NCI-H446 treated with DMSO at 0.1 percent for 48 hours (cell line): ENCODE measurements around the gene AURKAIP1.
"Not testable (repeated sequence)": the region's sequence is repeated elsewhere in the genome, so short reads cannot be mapped to it uniquely, and the experiment has no call there.

Experiments
- DNase-seq: peaks from one replicate; lab custom pipeline; 2025; lab: John Stamatoyannopoulos, UW

Gene AURKAIP1

GRCh38 chr1:1374929-1375662 lies at the start of gene AURKAIP1:
AURKAIP1 (minus strand) TSS chr1:1375207; CDS start chr1:1374756, 451 bp downstream.
- DNase-seq: peak; percentile 99

GRCh38 chr1:1424707-1425106 lies 49.7 kb upstream of the AURKAIP1 start:
- no peak for DNase-seq

GRCh38 chr1:1423245-1423597 lies 48.2 kb upstream of the AURKAIP1 start:
- no peak for DNase-seq

DNA sequence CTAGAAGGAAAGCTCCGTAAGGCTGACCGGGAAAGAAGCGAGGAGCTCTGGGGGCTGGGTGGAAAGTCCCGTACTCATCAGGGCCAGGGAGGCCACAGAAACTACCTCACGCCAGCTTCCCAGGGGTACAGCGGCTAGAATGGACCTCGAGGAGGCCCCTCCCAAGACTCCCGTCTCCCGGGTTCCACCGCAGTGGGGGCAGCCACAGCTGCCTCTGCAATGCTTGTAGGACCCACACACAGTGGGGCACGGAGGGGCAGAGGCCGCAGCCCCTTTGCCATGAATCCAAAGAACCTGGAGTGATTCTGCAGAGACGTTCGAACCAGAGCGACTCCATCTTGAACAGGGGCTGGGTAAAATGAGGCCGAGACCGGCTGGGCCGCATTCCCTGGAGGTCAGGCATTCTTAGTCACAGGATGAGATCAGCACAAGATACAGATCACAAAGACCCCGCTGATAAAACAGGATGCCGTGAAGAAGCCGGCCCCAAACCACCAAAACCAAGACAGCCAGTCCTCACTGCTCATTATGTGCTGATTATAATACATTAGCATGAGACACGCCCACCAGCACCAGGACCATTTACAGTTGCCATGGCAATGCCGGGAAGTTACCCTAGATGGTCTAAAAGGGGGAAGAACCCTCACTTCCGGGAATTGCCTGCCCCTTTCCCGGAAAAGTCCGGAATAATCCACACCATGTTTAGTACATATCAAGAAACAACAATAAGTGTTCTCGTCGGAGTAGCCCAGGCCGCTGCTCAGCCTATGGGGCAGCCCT lies 47.6 kb upstream of the AURKAIP1 start:
- no peak for DNase-seq

DNA sequence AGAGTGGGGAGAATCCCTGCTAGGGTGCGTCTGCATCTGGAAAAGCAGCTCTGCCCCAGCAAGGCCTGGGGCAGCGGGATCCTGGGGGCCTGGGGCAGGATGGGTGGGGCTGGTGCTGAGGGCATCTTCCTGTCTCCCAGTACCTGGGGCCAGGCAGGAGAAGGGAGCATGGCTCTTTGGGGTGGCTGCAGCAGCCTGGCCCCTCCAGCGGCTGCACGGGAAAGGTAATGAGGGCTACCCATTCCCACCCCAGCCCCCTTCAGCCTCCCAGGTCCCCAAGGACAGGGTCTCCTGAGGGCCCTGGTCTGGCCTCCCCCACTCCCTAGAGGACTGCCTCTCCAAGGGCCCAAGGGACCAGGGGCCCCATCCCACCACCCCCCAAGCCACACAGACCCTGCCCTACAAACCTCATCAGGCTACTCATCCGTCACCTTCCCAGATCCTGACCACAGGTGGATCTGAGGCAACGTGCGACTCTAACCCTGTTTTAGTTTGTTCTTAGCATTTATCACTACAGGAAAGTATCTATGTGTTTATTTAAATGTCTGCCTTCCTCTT lies 47.0 kb upstream of the AURKAIP1 start:
- DNase-seq: no peak

- DNase-seq: no peak
Observed at GRCh38 chr1:1421147-1421906, 46.3 kb upstream of the AURKAIP1 start, which contains the start of gene ANKRD65. ANKRD65 (minus strand) TSS chr1:1421276; CDS start chr1:1421005, 271 bp downstream.

DNA sequence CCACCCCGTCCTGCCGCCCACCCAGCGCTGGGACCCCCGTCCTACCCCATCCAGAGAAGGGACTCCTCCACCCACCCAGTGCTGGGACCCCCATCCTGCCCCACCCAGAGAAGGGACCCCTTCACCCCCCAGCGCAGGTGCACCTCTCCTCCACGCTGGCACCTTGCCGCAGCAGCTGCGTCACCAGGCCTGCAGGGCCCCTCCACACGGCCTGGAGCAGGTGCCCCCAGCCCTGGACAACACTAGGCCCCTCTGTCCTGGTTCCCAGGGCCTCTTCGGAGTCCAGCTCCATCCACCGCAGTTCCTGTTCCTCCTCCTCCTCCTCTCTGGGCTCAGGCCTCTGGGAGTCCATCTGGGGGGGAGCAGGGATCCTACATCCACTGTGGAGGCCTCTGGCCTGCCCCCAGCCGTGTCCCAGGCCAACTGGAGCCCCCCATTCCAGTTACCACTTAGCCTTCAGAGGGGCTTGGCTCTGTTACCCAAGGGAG lies 45.7 kb upstream of the AURKAIP1 start:
- no peak for DNase-seq

GRCh38 chr1:1419813-1420653 lies 45.0 kb upstream of the AURKAIP1 start:
- no peak for DNase-seq

DNA sequence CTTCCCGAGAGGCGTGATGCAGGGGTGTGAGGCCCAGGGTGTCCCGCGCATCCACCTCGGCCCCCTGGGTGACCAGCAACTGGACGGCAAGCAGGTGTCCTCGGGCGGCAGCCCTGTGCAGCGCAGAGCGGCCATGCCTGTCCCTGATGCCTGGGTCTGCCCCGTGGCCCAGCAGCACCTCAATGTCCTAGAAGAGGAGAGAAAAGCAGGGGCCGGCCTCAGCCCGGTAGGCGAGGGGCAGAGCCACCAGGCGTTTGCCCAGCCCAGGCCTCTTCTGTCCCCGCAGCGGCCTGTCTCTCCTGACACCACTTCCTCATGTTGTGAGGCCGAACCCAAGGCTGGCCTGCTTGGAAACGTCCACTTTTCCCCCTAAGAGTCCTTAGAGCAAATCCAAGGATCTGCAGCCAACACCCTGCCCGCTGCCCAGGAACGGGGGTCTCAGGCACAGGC lies 44.4 kb upstream of the AURKAIP1 start:
- no peak for DNase-seq

DNA sequence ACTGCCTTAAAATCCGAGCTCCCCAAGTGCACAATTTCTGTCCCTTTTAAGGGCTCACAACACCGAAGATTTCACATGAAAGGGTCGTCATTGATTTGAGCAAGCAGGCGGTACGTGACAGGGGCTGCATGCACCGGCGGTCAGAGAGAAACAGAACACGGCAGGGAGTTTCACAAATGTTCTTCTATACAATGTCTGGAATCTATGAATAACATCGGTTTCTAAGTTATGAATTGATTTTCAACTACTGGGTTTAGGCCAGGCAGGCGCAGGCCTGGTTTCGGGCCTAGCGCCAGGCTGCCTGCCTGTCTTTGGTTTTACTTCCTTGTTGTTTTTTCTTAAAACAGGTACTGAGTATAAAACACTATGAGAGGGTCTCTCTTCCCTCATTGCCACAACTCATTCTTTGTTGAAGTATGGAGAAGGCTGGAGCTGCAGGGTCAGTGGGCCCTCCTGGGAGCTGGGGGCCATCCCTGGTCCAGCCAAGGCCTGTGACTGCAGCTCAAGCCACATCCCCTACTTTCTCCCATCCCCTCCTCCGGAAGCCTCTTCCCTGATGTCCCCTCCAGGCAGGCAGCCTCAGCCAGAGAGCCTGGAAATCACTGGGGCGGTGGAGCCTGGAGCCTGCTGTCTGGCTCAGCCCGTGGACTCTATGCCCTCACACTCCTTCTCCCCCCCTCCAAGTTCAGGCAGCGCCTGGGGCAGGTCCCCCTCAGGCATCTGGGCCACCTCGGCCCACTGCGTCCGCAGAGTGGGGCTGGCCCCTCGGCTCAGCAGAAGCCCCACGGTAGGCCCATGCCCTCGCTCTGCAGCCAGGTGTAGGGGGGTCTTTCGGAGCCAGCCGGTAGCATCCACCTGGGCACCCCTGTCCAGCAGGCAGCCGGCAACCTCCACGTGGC lies 43.7 kb upstream of the AURKAIP1 start:
- no peak for DNase-seq

DNA sequence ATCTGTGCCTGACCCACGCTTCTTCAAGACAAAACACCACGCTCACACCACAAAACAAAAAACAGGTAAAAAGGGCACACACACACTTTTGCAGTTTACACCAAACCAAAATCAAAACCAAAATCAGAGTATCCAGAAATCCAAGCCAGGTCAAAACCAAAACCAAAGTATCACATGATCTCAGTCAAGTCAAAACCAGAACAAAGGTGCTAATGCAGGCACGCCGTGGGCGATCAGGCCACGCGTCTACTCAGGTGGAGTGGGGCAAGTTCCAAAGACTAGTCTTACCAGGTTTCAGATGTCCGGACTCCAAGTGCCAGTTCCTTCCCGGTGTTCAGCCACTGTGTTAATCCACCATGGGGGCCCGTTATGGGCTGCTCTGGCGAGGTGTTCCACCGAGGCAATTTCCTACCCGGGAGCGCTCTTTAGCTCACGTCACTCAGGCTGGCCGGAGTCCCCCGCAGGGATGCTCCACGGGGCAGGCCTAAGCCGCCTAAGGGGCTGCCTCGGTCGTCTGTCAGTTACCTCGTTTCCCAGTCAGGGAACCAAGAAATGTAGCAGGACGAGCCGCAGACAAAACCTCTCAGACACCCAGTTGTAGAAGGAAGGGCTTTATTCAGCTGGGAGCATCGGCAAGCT lies 42.9 kb upstream of the AURKAIP1 start:
- DNase-seq: not testable (repeated sequence)

GRCh38 chr1:1417396-1417795 lies 42.4 kb upstream of the AURKAIP1 start:
- not testable (repeated sequence) for DNase-seq

DNA sequence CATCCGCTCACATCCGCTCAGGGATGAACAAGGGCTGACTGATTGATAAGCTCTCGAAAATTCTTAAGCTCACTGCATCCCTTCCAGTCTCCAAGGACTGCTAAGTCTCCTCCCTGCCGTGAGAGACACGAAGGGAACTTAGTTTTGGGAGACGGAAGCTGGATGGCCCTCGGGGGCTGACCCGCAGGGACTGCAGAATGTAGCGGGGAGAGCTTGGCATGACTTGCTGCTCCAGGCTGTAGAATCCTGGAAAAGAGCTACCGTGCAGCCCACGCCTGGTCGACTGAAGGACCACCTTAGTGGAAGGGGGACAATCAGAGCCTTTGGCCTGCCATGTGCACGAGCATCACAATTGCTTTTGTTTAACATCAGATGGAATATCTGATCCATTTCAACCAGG lies 40.7 kb upstream of the AURKAIP1 start:
- DNase-seq: no peak

GRCh38 chr1:1412311-1412902 lies 37.4 kb upstream of the AURKAIP1 start:
- not testable (repeated sequence) for DNase-seq

DNA sequence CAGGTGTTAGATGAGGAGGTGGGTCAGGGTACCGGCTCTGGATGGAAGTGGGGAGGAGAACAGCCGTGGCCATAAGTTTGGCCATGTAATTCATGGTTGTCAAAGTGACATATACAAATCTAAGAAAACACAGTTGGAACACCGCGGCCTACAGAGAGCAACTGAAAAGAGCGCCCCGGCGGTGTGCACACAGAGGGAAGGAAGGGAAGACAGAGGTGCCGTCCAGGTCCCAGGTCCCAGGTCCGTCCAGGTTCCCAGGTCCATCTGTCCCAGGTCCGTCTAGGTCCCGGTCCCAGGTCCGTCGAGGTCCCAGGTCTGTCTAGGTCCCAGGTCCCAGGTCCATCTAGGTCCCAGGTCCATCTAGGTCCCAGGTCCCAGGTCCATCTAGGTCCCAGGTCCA lies 36.6 kb upstream of the AURKAIP1 start:
- DNase-seq: no peak

DNA sequence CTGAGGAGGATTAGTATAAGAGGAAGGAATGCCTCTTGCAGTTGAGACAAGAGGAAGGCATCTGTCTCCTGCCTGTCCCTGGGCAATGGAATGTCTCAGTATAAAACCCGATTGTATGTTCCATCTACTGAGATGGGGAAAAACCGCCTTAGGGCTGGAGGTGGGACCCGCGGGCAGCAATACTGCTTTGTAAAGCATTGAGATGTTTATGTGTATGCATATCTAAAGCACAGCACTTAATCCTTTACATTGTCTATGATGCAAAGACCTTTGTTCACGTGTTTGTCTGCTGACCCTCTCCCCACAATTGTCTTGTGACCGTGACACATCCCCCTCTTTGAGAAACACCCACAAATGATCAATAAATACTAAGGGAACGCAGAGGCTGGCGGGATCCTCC lies 35.2 kb upstream of the AURKAIP1 start:
- DNase-seq: not testable (repeated sequence)

- DNase-seq: no peak
Observed at GRCh38 chr1:1407636-1408318, 32.8 kb upstream of the AURKAIP1 start.

DNA sequence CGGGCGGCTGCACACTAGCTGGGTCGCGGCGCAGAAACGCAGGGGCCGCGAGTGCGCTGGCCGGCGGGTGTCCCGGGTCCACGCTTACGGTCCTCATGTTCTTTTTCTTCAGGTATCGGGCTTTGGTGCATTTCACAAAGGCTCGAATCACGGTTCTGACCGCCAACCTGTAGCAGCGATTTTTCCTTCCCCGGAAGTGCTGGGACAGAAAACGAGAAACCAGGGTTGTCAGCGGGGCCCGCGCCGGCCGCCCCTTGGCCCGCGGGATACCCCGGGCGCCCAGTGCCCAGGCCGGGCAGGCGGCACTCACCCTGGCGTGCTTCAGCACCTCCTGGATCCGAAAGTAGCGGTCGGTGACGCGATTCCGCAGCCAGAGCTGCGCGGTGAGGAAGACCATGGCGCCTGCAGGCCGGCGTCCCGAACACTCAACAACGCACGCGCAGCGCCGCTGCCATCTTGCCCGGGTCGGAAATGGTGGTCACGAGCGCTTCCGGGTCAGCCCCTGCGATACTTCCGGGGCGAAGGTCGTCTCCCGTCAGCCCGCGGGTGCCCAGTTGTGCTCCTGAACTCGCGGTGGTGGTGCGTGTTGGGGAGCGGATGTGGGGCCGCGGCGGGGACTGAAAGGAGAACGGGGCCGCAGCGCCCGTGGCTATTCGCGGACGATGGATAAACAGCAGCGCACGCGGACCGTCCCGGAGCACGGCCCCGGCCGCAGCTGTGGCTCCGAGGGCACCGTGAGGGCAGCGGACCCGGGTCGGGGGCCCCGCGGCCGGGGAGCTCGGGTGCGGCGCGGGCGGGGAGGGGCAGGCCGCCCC lies 32.0 kb upstream of the AURKAIP1 start, which contains the start of gene MRPL20:
Gene MRPL20 (minus strand): TSS at position 473 of the 815 bp plus-strand sequence. CDS start 76 bp downstream, at position 397.
- peak; percentile 83 for DNase-seq
